Measurements from ENCODE around the gene HERPUD1.

- no peak for TF ChIP-seq REST (IDR thresholded peaks at IDR 0.05)
- TF ChIP-seq, protein P1, sequence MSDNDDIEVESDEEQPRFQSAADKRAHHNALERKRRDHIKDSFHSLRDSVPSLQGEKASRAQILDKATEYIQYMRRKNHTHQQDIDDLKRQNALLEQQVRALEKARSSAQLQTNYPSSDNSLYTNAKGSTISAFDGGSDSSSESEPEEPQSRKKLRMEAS (IDR thresholded peaks at IDR 0.05) = no peak
- TF ChIP-seq, protein P2, sequence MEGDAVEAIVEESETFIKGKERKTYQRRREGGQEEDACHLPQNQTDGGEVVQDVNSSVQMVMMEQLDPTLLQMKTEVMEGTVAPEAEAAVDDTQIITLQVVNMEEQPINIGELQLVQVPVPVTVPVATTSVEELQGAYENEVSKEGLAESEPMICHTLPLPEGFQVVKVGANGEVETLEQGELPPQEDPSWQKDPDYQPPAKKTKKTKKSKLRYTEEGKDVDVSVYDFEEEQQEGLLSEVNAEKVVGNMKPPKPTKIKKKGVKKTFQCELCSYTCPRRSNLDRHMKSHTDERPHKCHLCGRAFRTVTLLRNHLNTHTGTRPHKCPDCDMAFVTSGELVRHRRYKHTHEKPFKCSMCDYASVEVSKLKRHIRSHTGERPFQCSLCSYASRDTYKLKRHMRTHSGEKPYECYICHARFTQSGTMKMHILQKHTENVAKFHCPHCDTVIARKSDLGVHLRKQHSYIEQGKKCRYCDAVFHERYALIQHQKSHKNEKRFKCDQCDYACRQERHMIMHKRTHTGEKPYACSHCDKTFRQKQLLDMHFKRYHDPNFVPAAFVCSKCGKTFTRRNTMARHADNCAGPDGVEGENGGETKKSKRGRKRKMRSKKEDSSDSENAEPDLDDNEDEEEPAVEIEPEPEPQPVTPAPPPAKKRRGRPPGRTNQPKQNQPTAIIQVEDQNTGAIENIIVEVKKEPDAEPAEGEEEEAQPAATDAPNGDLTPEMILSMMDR (IDR thresholded peaks at IDR 0.05; ENCODE audit: low read depth, low read length, missing input control) = no peak
- TF ChIP-seq, protein P3, sequence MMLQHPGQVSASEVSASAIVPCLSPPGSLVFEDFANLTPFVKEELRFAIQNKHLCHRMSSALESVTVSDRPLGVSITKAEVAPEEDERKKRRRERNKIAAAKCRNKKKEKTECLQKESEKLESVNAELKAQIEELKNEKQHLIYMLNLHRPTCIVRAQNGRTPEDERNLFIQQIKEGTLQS (IDR thresholded peaks at IDR 0.05) = no peak
- TF ChIP-seq YY1 (IDR thresholded peaks at IDR 0.05) = no peak
- TF ChIP-seq FOXA2 (IDR thresholded peaks at IDR 0.05) = no peak
- no peak for TF ChIP-seq JUND (IDR thresholded peaks at IDR 0.05)
- no peak for TF ChIP-seq SP1 (IDR thresholded peaks at IDR 0.05)
- TF ChIP-seq FOXA1 (IDR thresholded peaks at IDR 0.05) = no peak
- no peak for TF ChIP-seq RAD21 (IDR thresholded peaks at IDR 0.05)
- TF ChIP-seq RXRA (IDR thresholded peaks at IDR 0.05) = no peak
- TF ChIP-seq TAF1 (conservative IDR thresholded peaks at IDR 0.05) = no peak
- TF ChIP-seq EGR1 (IDR thresholded peaks at IDR 0.05; ENCODE audit: low read depth in 2 of 2) = no peak
- TF ChIP-seq NR2F2 (IDR thresholded peaks at IDR 0.05) = no peak
Measured at GRCh38 chr16:56938664-56939513, 6.9 kb downstream of the HERPUD1 start.
